Measurements from ENCODE around the gene F3. TPM values are rescaled to one million over a fixed set of nuclear protein-coding genes. Genes with fewer than 3 reads are reported as not detected.

Gene F3
- total RNA-seq, 1 experiment from 2014 or later = 63.4 TPM

DNA sequence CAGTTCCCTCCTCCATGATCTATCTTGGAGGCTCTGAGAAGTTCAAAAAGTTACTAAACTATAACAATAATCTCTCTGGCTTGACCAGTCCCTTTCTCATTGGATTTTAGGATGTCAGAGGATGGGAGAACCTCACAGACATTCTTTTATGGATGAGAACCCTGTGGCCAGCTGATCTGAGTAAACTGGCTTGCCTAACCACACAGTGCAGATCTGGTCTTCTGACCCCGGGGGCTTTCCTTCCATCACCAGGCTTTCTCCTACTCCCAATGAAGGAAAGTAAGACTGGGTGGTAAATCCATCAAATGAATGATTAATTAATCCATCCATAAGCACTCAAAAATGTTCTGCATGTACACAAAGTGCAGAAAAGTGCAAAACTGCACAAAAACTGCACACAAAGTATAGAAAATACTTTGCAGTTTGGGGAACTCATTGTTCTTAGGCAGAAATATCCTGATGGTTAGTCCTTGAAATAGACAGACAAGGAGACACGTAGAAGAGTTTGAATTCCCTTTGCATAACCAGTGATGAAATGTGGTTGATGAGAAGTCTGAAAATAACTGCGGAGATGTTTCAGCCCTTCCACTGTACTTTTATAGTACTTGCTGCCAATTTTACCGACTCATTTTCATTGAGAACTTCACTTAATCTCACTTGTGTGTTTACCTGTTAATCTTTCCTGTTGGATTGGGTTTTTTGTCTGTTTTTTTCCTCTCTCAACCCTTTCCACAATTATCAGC, 2.5 kb upstream of the F3 start:
- no peak for DNase-seq (ENCODE audit: low read depth in 1 of 2, low spot score in 2 of 2)
- Histone ChIP-seq H3K4me3 (no peak overlapping the region), H3K27me3 (replicated peaks) (no peaks in the 10 kb centered on the region), H3K36me3 (peaks cover 25% of the 10 kb centered on the region), H3K4me1 (replicated peaks) (peaks cover 54% of the 10 kb centered on the region), H3K9me3 (replicated peaks) (no peaks in the 10 kb centered on the region), H3K27ac (peak overlapping the region; percentile 13)

DNA sequence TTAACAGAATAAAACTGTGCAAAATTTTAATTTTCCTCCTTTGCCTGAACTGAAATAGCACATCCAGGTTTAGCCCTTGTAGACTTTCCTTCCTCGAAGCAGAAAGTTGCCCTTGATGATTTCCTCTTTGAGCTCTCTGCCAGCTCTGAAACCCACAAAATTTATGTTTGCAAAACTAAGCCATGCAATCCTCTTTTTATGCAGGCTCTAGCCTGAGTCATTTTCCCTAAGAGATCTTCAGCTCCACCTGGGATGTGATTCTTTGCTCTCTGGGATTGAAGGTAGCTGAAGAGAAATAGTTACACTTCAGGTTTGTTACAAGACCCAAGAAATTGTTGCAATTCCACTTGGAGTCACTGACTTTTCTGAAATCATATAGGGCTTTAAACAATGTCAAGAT, 1.4 kb upstream of the F3 start:
- Histone ChIP-seq H3K27ac (peak overlapping the region; percentile 94), H3K9me3 (replicated peaks) (no peaks in the 10 kb centered on the region), H3K4me1 (replicated peaks) (peaks cover 64% of the 10 kb centered on the region), H3K27me3 (replicated peaks) (no peaks in the 10 kb centered on the region), H3K36me3 (peaks cover 35% of the 10 kb centered on the region), H3K4me3 (peak overlapping the region; percentile 85)
- peak in 1 of 2 experiments; percentile 50 for DNase-seq (ENCODE audit: low read depth in 1 of 2, low spot score in 2 of 2)

DNA sequence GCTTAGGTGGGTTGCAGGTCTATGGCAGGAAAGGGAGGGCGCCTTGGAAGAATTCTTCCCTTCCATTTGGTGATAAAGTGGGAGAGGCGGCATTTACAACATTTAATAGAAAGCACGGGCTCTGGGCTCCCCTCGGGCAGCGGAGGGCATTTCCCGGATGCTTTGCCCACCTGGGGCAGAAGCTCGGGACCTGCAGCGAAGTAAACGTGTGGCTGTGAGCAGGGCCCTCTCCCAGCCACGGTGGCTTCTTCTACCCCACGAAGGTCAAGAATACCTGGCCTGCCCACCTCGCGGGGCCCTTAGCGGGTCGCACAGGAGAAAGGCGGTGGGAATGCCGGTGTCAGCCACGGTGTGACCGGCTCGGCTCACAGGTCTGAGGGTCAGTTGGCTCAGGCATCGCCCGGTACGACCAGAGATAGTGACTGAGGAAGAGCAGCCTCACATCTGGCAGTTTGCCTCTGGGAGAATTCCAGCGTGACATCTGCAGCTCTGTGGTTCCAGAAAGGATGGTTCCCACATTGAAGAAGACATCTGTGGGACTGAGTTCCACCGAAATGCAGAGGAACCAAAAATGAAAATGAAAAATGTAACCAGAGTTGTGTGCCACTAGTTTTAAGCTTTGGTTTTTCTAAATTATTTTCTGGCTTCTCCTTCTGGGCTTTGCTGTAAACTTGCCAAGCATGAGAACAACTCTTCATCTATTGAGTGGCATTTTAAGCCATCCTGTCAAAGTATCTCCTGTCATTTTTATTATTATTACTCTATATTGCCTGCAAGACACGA, 720 bp upstream of the F3 start:
- Histone ChIP-seq H3K9me3 (replicated peaks) (no peaks in the 10 kb centered on the region), H3K27me3 (replicated peaks) (no peaks in the 10 kb centered on the region), H3K4me1 (replicated peaks) (peaks cover 67% of the 10 kb centered on the region), H3K36me3 (peaks cover 43% of the 10 kb centered on the region), H3K4me3 (peak overlapping the region; percentile 85), H3K27ac (peak overlapping the region; percentile 94)
- DNase-seq (ENCODE audit: low read depth in 1 of 2, low spot score in 2 of 2) = peak; percentile 48 to 60

DNA sequence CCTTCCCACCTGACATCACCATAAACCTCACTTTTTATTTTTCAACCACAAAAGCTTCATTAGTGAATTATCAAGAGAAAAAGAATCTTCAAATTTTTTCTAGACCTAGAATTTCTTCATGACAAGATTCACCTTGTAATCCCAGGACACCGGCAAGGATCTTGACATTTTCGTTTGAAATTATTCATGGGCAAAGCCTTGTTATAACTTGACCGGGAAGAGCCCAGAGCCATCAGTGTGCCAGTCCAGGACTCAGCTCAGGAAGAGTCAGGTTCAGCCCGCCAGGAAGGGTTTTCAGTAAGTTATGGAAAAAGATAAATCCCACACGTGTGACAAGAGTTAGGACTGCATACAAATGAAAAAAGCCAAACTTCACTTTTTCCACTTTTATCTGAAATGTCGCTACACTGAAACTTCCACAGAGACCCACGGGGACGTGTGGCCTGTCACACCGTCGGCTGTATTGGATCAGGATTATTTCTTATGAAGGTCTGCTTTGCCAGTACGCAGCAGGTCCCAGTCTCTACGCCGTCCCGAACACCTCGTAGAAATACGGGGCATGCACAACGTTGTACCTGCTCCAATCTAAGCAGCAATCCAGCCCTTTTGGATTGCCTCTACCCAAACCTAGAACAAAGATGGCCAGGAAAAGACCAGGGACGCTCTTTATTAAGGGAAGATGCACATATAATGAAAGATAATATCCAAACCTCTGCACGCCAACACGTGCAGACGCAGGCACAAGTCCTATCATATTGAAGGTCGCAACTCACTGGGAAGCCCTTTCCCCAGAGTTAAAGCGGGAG, 916 bp downstream of the F3 start:
- Histone ChIP-seq H3K4me1 (replicated peaks) (peaks cover 64% of the 10 kb centered on the region), H3K27ac (peak overlapping the region; percentile 94), H3K9me3 (replicated peaks) (no peaks in the 10 kb centered on the region), H3K27me3 (replicated peaks) (no peaks in the 10 kb centered on the region), H3K4me3 (peak overlapping the region; percentile 85), H3K36me3 (peaks cover 59% of the 10 kb centered on the region)
- DNase-seq (ENCODE audit: low read depth in 1 of 2, low spot score in 2 of 2) = peak in 1 of 2 experiments; percentile 26

DNA sequence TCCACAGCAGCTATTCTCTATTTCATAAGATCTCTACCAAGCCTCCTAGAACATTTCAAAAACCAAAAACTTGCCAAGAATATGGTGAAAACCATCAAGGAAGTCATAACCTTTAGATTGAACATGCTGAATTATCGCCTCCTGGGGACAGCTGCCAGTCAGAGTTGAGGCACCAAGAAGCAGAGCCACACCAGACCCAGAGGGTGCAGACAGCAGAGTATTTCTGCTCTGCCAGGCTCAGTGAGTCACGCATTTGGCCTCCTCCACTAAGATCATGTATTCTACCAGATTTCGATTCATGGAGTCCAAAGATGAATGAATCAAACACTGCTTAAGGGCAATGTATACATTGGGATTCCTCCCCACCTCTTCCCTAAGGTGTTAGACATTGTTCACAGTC, 2.1 kb downstream of the F3 start:
- Histone ChIP-seq H3K9me3 (replicated peaks) (no peaks in the 10 kb centered on the region), H3K27me3 (replicated peaks) (no peaks in the 10 kb centered on the region), H3K4me1 (replicated peaks) (peaks cover 54% of the 10 kb centered on the region), H3K4me3 (peak overlapping the region; percentile 85), H3K27ac (no peak overlapping the region), H3K36me3 (peaks cover 70% of the 10 kb centered on the region)
- peak; percentile 25 to 55 for DNase-seq (ENCODE audit: low read depth in 1 of 2, low spot score in 2 of 2)

DNA sequence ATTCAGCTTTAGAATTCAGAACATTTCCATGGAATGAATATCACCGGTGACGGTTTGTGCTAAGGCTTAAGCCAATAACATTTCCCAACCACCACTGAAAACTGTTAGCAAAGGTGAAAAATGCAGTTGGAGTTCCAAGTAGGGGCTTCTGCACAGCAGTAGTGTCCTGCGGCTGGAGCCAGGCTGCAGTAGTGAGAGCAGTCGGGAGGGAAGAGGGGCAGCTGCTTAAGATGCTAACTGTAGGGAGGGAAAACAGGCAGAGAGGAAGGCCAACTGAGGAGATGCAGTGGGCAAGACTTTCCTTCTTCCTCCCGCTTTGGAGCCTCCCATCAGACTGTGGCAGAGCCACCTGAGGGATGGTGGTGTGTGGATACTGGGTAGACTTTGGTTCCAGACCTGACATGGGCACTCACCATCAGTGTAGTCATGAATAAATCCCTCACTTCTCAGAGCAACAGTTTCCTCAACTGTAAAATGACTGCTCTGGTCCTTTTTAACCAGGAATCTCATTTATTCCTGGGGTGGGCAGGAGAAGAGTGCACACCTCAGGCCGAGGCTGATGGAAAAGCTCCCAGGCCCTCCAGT, 3.2 kb downstream of the F3 start:
- Histone ChIP-seq H3K27me3 (replicated peaks) (no peaks in the 10 kb centered on the region), H3K4me3 (no peak overlapping the region), H3K9me3 (replicated peaks) (no peaks in the 10 kb centered on the region), H3K4me1 (replicated peaks) (peaks cover 43% of the 10 kb centered on the region), H3K27ac (no peak overlapping the region), H3K36me3 (peaks cover 82% of the 10 kb centered on the region)
- DNase-seq (ENCODE audit: low read depth in 1 of 2, low spot score in 2 of 2) = no peak

DNA sequence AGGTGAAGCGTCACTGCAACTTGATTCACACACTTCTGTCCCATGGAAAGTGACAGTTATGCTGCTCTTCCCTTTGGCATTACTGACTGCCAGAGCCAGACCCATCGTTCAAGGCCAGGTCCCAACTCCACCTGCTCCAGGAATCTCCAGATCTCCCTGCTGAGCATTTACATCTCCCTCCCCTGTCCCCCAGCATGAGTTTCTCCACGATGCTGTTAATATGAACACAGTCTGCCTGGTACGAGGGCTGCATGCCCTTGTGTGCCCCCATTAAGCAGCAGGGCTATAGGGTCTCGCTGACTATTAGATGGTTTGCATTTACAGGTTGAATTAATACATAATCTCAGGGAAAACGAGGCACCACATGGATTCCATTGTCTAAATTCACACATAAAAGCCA, 4.3 kb downstream of the F3 start:
- Histone ChIP-seq H3K27me3 (replicated peaks) (no peaks in the 10 kb centered on the region), H3K27ac (no peak overlapping the region), H3K4me3 (no peak overlapping the region), H3K36me3 (peaks cover 92% of the 10 kb centered on the region), H3K9me3 (replicated peaks) (no peaks in the 10 kb centered on the region), H3K4me1 (replicated peaks) (peaks cover 32% of the 10 kb centered on the region)
- DNase-seq (ENCODE audit: low read depth in 1 of 2, low spot score in 2 of 2) = no peak

DNA sequence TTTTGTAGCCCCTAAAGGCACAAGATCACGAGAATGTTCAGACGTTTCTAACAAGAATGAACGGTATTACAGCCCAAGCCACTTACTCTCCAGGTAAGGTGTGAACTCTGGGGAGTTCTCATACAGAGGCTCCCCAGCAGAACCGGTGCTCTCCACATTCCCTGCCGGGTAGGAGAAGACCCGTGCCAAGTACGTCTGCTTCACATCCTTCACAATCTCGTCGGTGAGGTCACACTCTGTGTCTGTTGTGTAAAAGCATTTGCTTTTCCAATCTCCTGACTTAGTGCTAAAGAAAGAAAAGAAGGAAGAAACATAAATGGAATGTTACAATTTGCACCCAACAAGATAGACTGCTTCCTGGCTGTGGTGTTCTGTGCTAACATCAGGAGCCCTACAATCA, 5.7 kb downstream of the F3 start:
- Histone ChIP-seq H3K9me3 (replicated peaks) (no peaks in the 10 kb centered on the region), H3K27me3 (replicated peaks) (no peaks in the 10 kb centered on the region), H3K4me1 (replicated peaks) (peaks cover 28% of the 10 kb centered on the region), H3K27ac (no peak overlapping the region), H3K36me3 (peaks cover 97% of the 10 kb centered on the region), H3K4me3 (no peak overlapping the region)
- no peak for DNase-seq (ENCODE audit: low read depth in 1 of 2, low spot score in 2 of 2)

DNA sequence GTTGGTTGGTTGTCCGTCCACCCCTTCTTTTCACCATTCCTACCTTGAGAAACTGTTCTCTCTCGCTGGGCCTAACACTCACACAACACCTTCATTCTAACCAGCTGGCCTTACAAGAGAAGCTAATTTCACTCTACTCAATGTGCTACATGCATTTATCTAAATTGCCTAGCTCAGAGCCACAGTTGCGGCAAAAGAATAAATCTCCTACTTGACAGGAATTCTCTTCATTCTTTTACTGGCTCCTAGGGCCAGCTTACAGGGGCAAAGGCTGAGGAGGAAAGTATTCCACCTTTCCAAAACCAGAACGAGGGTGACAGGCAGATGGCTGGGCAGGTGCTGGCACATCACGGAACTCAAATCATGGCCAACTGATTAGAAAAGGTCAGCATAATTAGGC, 6.5 kb downstream of the F3 start:
- no peak overlapping the region for H3K4me3 ChIP-seq
- H3K4me1 ChIP-seq (replicated peaks) = peaks cover 23% of the 10 kb centered on the region
- no peaks in the 10 kb centered on the region for H3K27me3 ChIP-seq (replicated peaks)
- no peaks in the 10 kb centered on the region for H3K9me3 ChIP-seq (replicated peaks)
- no peak for DNase-seq (ENCODE audit: low read depth in 1 of 2, low spot score in 2 of 2)
- H3K27ac ChIP-seq = no peak overlapping the region
- peaks cover 98% of the 10 kb centered on the region for H3K36me3 ChIP-seq

DNA sequence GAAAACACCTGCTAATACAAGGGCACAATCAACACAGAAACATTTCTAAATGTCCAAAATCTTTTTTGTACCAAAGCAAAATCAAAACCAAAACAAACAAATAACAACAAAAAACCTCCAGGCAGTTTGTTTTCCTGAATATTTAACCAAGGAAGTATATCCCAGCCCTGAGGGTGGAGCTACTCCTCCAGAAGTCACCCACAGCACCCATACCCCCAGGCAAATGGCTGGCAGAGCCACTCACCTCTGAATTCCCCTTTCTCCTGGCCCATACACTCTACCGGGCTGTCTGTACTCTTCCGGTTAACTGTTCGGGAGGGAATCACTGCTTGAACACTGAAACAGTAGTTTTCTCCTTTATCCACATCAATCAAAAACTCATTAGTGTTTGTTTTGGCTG, 9.5 kb downstream of the F3 start:
- Histone ChIP-seq H3K9me3 (replicated peaks) (no peaks in the 10 kb centered on the region), H3K36me3 (peaks cover 81% of the 10 kb centered on the region), H3K4me3 (no peak overlapping the region), H3K27ac (no peak overlapping the region), H3K27me3 (replicated peaks) (no peaks in the 10 kb centered on the region), H3K4me1 (replicated peaks) (peaks cover 12% of the 10 kb centered on the region)
- DNase-seq (ENCODE audit: low read depth in 1 of 2, low spot score in 2 of 2) = no peak

DNA sequence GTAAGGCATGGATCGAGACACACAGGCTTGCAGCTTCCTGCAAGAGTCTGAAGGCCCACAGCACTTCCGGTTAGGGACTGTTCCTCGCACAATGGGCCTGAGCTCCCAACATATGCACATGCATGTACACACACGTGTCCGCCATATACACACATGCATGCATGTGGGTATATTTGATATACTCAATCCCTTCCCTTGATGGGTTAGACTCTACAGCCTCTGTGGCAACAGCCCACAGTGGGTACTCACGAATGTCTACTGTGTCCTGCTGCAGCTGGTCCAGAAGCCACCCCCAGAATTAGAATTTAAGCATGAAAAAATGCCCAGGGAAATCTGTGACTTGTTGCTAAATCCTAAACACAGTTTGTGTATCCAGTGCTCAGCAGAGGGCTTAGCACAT, 9.9 kb downstream of the F3 start:
- Histone ChIP-seq H3K27ac (no peak overlapping the region), H3K4me1 (replicated peaks) (peaks cover 13% of the 10 kb centered on the region), H3K4me3 (no peak overlapping the region), H3K27me3 (replicated peaks) (no peaks in the 10 kb centered on the region), H3K9me3 (replicated peaks) (no peaks in the 10 kb centered on the region), H3K36me3 (peaks cover 77% of the 10 kb centered on the region)
- DNase-seq (ENCODE audit: low read depth in 1 of 2, low spot score in 2 of 2) = no peak

DNA sequence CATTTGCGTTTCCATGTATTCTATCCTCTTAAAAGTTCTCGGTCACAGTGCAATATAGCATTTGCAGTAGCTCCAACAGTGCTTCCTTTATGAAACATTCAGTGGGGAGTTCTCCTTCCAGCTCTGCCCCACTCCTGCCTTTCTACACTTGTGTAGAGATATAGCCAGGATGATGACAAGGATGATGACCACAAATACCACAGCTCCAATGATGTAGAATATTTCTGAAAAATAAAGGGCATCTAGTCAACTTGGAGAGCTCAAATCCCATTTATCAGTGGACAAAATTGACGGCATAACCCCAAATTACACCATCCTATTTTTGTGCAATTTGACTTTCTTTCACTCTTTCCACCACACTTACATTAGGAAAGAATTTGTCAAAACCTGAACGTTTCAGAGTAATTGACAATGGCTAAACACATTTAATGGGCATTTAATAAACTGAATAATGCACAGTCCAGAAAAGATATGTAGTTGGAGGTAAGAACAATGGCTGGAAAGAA, 11.1 kb downstream of the F3 start:
- no peak for DNase-seq (ENCODE audit: low read depth in 1 of 2, low spot score in 2 of 2)
- Histone ChIP-seq H3K9me3 (replicated peaks) (no peaks in the 10 kb centered on the region), H3K27ac (no peak overlapping the region), H3K36me3 (peaks cover 65% of the 10 kb centered on the region), H3K27me3 (replicated peaks) (no peaks in the 10 kb centered on the region), H3K4me3 (no peak overlapping the region), H3K4me1 (replicated peaks) (peaks cover 23% of the 10 kb centered on the region)

DNA sequence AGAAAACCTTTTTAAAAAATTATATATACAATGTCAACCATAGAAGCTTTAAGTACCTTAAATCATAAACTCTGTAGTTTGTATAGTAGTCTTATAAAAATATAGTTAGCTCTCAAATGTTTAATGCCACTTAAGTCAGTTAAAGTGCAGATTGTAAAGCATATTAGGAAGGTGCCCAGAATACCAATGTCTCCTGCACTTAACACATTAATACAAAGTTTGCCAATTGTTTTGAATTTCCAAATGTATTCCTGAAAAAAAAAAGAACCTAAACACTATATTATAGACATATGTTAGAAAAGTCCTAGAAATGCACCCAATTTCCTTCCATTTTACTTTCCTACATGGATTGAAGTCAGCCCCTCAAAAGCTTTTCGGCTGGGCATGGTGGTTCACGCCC, 12.1 kb downstream of the F3 start:
- no peaks in the 10 kb centered on the region for H3K9me3 ChIP-seq (replicated peaks)
- H3K4me1 ChIP-seq (replicated peaks) = peaks cover 23% of the 10 kb centered on the region
- H3K36me3 ChIP-seq = peaks cover 55% of the 10 kb centered on the region
- no peak overlapping the region for H3K4me3 ChIP-seq
- no peak for DNase-seq (ENCODE audit: low read depth in 1 of 2, low spot score in 2 of 2)
- H3K27me3 ChIP-seq (replicated peaks) = no peaks in the 10 kb centered on the region
- H3K27ac ChIP-seq = no peak overlapping the region
